ENCODE results near the gene SUB1. TPM values are rescaled to one million over a fixed set of nuclear protein-coding genes. Genes with fewer than 3 reads are reported as not detected.

Gene SUB1
- polyA plus RNA-seq, 1 of the 3 experiments (the other 2 are of a cell fraction), result 50.8 TPM

DNA sequence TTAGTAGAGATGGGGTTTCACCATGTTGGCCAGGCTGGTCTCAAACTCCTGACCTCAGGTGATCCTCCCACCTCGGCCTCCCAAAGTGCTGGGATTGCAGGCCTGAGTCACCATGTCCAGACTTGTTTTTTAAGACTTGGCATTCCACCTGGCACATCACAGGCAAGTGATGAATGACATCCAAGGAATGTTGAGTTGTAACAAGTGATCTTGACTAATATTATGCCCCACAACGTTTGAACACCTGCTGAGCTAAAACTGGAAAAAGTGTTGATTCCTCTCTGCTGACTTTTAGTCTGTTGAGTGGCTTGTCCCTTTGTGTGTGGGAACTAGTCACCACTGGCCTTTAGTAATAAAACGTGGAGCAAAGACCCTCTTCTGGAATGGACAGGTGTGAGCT lies 54.6 kb downstream of the SUB1 start:
- Histone ChIP-seq H4K20me1 (ENCODE audit: insufficient read depth) (no peaks in the 10 kb centered on the region), H3K27ac (ENCODE audit: low read depth in 2 of 2, low read length in 1 of 2) (no peak overlapping the region), H3K4me2 (no peak overlapping the region), H3K4me3 (ENCODE audit: low read depth in 2 of 2, low read length in 1 of 2) (no peak overlapping the region), H3K9me2 (no peaks in the 10 kb centered on the region), H3K36me3 (replicated peaks in 1 of 2; ENCODE audit: control insufficient read depth in 1 of 2, insufficient read depth in 2 of 2, low read length in 1 of 2) (no peaks in the 10 kb centered on the region), H3K27me3 (ENCODE audit: insufficient read depth) (no peaks in the 10 kb centered on the region), H3K9me3 (no peaks in the 10 kb centered on the region), H3F3A (replicated peaks; ENCODE audit: insufficient read depth) (no peaks in the 10 kb centered on the region), H3K79me2 (ENCODE audit: insufficient read depth) (no peaks in the 10 kb centered on the region), H3K4me1 (ENCODE audit: control insufficient read depth in 1 of 2, insufficient read depth in 2 of 2, low read depth in 1 of 2, low read length in 1 of 2) (no peaks in the 10 kb centered on the region; a peak in 1 of 4 replicates), H2AFZ (ENCODE audit: low read depth) (no peak overlapping the region), H3K9ac (no peak overlapping the region)
- TF ChIP-seq FOXM1 (IDR thresholded peaks at IDR 0.05; ENCODE audit: low read depth) (no peak), POLR2AphosphoS5 (IDR thresholded peaks at IDR 0.05; ENCODE audit: low read depth, low read length) (no peak), JUND (IDR thresholded peaks at IDR 0.05) (no peak), RXRA (IDR thresholded peaks at IDR 0.05; ENCODE audit: borderline replicate concordance, low read depth) (no peak), RAD21 (IDR thresholded peaks at IDR 0.05; ENCODE audit: low read length) (no peak), MEF2A (IDR thresholded peaks at IDR 0.05; ENCODE audit: borderline replicate concordance, low read depth) (no peak), RFX5 (IDR thresholded peaks at IDR 0.05; ENCODE audit: low read length) (no peak), EZH2phosphoT487 (IDR thresholded peaks at IDR 0.05; ENCODE audit: borderline replicate concordance, low read depth) (no peak), TAF1 (IDR thresholded peaks at IDR 0.05; ENCODE audit: borderline replicate concordance, low read depth, low read length) (no peak), FOSL2 (IDR thresholded peaks at IDR 0.05; ENCODE audit: borderline replicate concordance, low read depth) (no peak), FOXJ3 (CRISPR knock-in tag; IDR thresholded peaks at IDR 0.05) (no peak), CHD2 (IDR thresholded peaks at IDR 0.05; ENCODE audit: low read length, partially characterized antibody) (no peak), NFIC (IDR thresholded peaks at IDR 0.05; ENCODE audit: borderline replicate concordance) (no peak)
- TF ChIP-seq, protein P1, sequence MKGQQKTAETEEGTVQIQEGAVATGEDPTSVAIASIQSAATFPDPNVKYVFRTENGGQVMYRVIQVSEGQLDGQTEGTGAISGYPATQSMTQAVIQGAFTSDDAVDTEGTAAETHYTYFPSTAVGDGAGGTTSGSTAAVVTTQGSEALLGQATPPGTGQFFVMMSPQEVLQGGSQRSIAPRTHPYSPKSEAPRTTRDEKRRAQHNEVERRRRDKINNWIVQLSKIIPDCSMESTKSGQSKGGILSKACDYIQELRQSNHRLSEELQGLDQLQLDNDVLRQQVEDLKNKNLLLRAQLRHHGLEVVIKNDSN (IDR thresholded peaks at IDR 0.05; ENCODE audit: borderline replicate concordance, low read depth), result no peak
- TF ChIP-seq, protein P2, sequence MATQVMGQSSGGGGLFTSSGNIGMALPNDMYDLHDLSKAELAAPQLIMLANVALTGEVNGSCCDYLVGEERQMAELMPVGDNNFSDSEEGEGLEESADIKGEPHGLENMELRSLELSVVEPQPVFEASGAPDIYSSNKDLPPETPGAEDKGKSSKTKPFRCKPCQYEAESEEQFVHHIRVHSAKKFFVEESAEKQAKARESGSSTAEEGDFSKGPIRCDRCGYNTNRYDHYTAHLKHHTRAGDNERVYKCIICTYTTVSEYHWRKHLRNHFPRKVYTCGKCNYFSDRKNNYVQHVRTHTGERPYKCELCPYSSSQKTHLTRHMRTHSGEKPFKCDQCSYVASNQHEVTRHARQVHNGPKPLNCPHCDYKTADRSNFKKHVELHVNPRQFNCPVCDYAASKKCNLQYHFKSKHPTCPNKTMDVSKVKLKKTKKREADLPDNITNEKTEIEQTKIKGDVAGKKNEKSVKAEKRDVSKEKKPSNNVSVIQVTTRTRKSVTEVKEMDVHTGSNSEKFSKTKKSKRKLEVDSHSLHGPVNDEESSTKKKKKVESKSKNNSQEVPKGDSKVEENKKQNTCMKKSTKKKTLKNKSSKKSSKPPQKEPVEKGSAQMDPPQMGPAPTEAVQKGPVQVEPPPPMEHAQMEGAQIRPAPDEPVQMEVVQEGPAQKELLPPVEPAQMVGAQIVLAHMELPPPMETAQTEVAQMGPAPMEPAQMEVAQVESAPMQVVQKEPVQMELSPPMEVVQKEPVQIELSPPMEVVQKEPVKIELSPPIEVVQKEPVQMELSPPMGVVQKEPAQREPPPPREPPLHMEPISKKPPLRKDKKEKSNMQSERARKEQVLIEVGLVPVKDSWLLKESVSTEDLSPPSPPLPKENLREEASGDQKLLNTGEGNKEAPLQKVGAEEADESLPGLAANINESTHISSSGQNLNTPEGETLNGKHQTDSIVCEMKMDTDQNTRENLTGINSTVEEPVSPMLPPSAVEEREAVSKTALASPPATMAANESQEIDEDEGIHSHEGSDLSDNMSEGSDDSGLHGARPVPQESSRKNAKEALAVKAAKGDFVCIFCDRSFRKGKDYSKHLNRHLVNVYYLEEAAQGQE (IDR thresholded peaks at IDR 0.05; ENCODE audit: low read depth, low read length), result no peak
- TF ChIP-seq, protein P3, sequence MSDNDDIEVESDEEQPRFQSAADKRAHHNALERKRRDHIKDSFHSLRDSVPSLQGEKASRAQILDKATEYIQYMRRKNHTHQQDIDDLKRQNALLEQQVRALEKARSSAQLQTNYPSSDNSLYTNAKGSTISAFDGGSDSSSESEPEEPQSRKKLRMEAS (IDR thresholded peaks at IDR 0.05; ENCODE audit: low read depth), result no peak
- TF ChIP-seq, protein P4, sequence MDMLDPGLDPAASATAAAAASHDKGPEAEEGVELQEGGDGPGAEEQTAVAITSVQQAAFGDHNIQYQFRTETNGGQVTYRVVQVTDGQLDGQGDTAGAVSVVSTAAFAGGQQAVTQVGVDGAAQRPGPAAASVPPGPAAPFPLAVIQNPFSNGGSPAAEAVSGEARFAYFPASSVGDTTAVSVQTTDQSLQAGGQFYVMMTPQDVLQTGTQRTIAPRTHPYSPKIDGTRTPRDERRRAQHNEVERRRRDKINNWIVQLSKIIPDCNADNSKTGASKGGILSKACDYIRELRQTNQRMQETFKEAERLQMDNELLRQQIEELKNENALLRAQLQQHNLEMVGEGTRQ (IDR thresholded peaks at IDR 0.05; ENCODE audit: borderline replicate concordance, low read depth, low read length), result no peak
- DNase-seq, result no peak
- CTCF ChIA-PET, result no interaction called here
- POLR2A ChIA-PET, result no interaction called here
- WGBS (ENCODE audit: low lambda C conversion rate), result 35% methylated on average over 3 of the region's 3 CpGs
